Stimulated activated naive CD4-positive, alpha-beta T cell treated with Interleukin-2 at 50 U/mL for 16 hours (primary cell): Measurements from ENCODE around the gene SPATA31C2.
"Not testable (repeated sequence)": the region's sequence is repeated elsewhere in the genome, so short reads cannot be mapped to it uniquely, and the experiment has no call there.

Experiments
- DNase-seq: peaks from one replicate; lab custom pipeline; 2025; lab: John Stamatoyannopoulos, UW

SPATA31C2 gene

GRCh38 chr9:88123413-88123812, 14.9 kb downstream of the SPATA31C2 start:
- not testable (repeated sequence) for DNase-seq

- not testable (repeated sequence) for DNase-seq
Observed at GRCh38 chr9:88118121-88118520, 20.2 kb downstream of the SPATA31C2 start.

GRCh38 chr9:88114968-88115612, 23.2 kb downstream of the SPATA31C2 start:
- not testable (repeated sequence) for DNase-seq

- not testable (repeated sequence) for DNase-seq
Observed at GRCh38 chr9:88114283-88114967, 23.9 kb downstream of the SPATA31C2 start.

GRCh38 chr9:88113156-88114130, 24.8 kb downstream of the SPATA31C2 start:
- DNase-seq = not testable (repeated sequence)

GRCh38 chr9:88110026-88110425, 28.2 kb downstream of the SPATA31C2 start:
- DNase-seq = no peak

- DNase-seq = no peak
Observed at GRCh38 chr9:88108779-88109178, 29.5 kb downstream of the SPATA31C2 start.

GRCh38 chr9:88106492-88106891, 31.8 kb downstream of the SPATA31C2 start:
- DNase-seq = peak; percentile 3

GRCh38 chr9:88092797-88093331, 45.4 kb downstream of the SPATA31C2 start:
- DNase-seq = no peak

GRCh38 chr9:88090151-88090581, 48.1 kb downstream of the SPATA31C2 start:
- DNase-seq = no peak

GRCh38 chr9:88087906-88088305, 50.4 kb downstream of the SPATA31C2 start:
- DNase-seq = no peak

- DNase-seq = no peak
Observed at GRCh38 chr9:88085476-88085875, 52.8 kb downstream of the SPATA31C2 start.

GRCh38 chr9:88084357-88085183, 53.7 kb downstream of the SPATA31C2 start:
- no peak for DNase-seq
